HepG2 (cell line): ENCODE results near the gene PRKAG1. TPM values are rescaled to one million over a fixed set of nuclear protein-coding genes. Genes with fewer than 3 reads are reported as not detected.

Source experiments
- ATAC-seq: fragments of 200-7000 bp; cut with Tn5 transposase; 3 replicates; pipeline ENCODE4 v1.9.1; 2020; ENCODE audit warnings: mild to moderate bottlenecking, moderate library complexity
- BruUV-seq: library from RNA; stranded (reverse); fragments of 400-500 nt; replicated peaks from 2 replicates; lab custom pipeline; 2021; lab: Mats Ljungman, UMichigan
- CTCF ChIA-PET: fragments of 300-600 bp; formaldehyde crosslinking; extraction: SDS; loops from one replicate; lab custom pipeline; 2021; ENCODE audit warnings: low total read pairs, inconsistent platforms, low intra/inter-chr PET ratio; lab: Yijun Ruan, JAX
- POLR2A ChIA-PET: fragments of 350-600 bp; sonication (Branson Sonifier 250); formaldehyde crosslinking; loops from one replicate; lab custom pipeline; 2020; ENCODE audit warnings: antibody characterized with exemption, inconsistent platforms; lab: Yijun Ruan, JAX
- DNase-seq: peaks from one replicate; pipeline ENCODE4 v3.0.0-alpha.2; 2015; ENCODE audit warnings: low spot score
- FAIRE-seq: peaks from 3 replicates; lab custom pipeline; 2011; peaks lifted over from hg19 to GRCh38; lab: Jason Lieb, UNC
- H2AFZ ChIP-seq: one replicate; pipeline ENCODE4 v1.6.1; 2011; ENCODE audit warnings: low read length, inconsistent platforms
- H3K27ac ChIP-seq: fragments of 300-600 bp; 3 replicates; pipeline ENCODE4 v1.8.0; 2011; ENCODE audit warnings: mixed run types, mild to moderate bottlenecking, mixed read lengths, low read length, inconsistent platforms; ENCODE audit not compliant: insufficient read depth; ENCODE audit errors: extremely low read length
- H3K27me3 ChIP-seq, 2 experiments: fragments of 200-600 bp in 1 of 2; 2 replicates in 1 of 2; 3 replicates in 1 of 2; pipeline versions ENCODE4 v1.6.0 to v1.8.0; 2011; ENCODE audit warnings: low read length in 2 of 2, mild to moderate bottlenecking in 2 of 2, moderate library complexity in 2 of 2, inconsistent platforms in 1 of 2; ENCODE audit not compliant: insufficient read depth in 2 of 2, control insufficient read depth in 1 of 2
- H3K36me3 ChIP-seq, 2 experiments: fragments of 200-600 bp in 1 of 2; replicated peaks in 1 of 2; 2 replicates in 1 of 2; 3 replicates in 1 of 2; pipeline versions ENCODE4 v1.5.1 to v1.8.0; 2011; ENCODE audit warnings: low read length in 2 of 2, inconsistent platforms in 1 of 2; ENCODE audit not compliant: insufficient read depth in 2 of 2, control insufficient read depth in 1 of 2
- H3K4me1 ChIP-seq: 2 replicates; pipeline ENCODE4 v1.5.1; 2012; ENCODE audit warnings: low read length, inconsistent platforms; ENCODE audit not compliant: insufficient read depth
- H3K4me2 ChIP-seq: 2 replicates; pipeline ENCODE4 v1.6.0; 2011; ENCODE audit warnings: low read depth, low read length, inconsistent platforms
- H3K4me3 ChIP-seq, 3 experiments: fragments of 200-600 bp in 1 of 3; sonication (generic), shearing (Covaris generic) in 1 of 3; replicated peaks in 1 of 3; 2 replicates each; pipeline ENCODE4 v1.5.1; 2011 to 2016; ENCODE audit warnings: low read length in 3 of 3, inconsistent platforms in 2 of 3, low read depth in 2 of 3, mild to moderate bottlenecking in 2 of 3, control low read depth in 1 of 3, mixed read lengths in 1 of 3; ENCODE audit not compliant: insufficient read depth in 1 of 3
- H3K79me2 ChIP-seq: one replicate; pipeline ENCODE4 v1.6.1; 2011; ENCODE audit warnings: low read length, inconsistent platforms; ENCODE audit not compliant: insufficient read depth
- H3K9ac ChIP-seq: 2 replicates; pipeline ENCODE4 v1.6.0; 2011; ENCODE audit warnings: mild to moderate bottlenecking, low read depth, low read length, inconsistent platforms; ENCODE audit not compliant: insufficient read depth
- H3K9me3 ChIP-seq: 2 replicates; pipeline ENCODE4 v1.5.1; 2012; ENCODE audit warnings: mild to moderate bottlenecking, low read length
- H4K20me1 ChIP-seq: 2 replicates; pipeline ENCODE4 v1.6.0; 2011; ENCODE audit warnings: inconsistent platforms, mild to moderate bottlenecking, low read length, moderate library complexity; ENCODE audit not compliant: insufficient read depth
- DDIT3 ChIP-seq: sonication (generic); formaldehyde crosslinking; IDR thresholded peaks from 2 replicates; pipeline ENCODE4 v1.4.0; 2020; ENCODE audit warnings: mild to moderate bottlenecking, missing genetic modification reagents
- FOXP1 ChIP-seq, 2 experiments: fragments of 450-650 bp in 1 of 2; IDR thresholded peaks; 2 replicates each; pipeline ENCODE4 v1.6.1; 2017 to 2018; ENCODE audit warnings: antibody characterized with exemption in 1 of 2
- MAFG ChIP-seq: sonication (generic); formaldehyde crosslinking; IDR thresholded peaks from 2 replicates; pipeline ENCODE4 v1.5.1; 2020; ENCODE audit warnings: mild to moderate bottlenecking, missing genetic modification reagents
- SMARCE1 ChIP-seq: fragments of 450-650 bp; IDR thresholded peaks from 2 replicates; pipeline ENCODE4 v1.6.1; 2017; ENCODE audit warnings: borderline replicate concordance
- SOX6 ChIP-seq, 2 experiments: fragments of 450-650 bp in 1 of 2; sonication (generic) in 1 of 2; formaldehyde crosslinking in 1 of 2; IDR thresholded peaks; 2 replicates each; pipeline versions ENCODE4 v1.4.0 to v1.6.1; 2017 to 2020; ENCODE audit warnings: antibody characterized with exemption in 1 of 2, mild to moderate bottlenecking in 1 of 2, missing genetic modification reagents in 1 of 2
- ZBTB21 ChIP-seq: sonication (generic); formaldehyde crosslinking; IDR thresholded peaks from 2 replicates; pipeline ENCODE4 v1.4.0; 2020; ENCODE audit warnings: missing genetic modification reagents
- ZFP91 ChIP-seq: sonication (generic); formaldehyde crosslinking; IDR thresholded peaks from 2 replicates; pipeline ENCODE4 v1.9.0; 2022; ENCODE audit warnings: missing genetic modification reagents, mild to moderate bottlenecking, borderline replicate concordance
- ZNF362 ChIP-seq: sonication (generic); formaldehyde crosslinking; IDR thresholded peaks from 2 replicates; pipeline ENCODE4 v1.4.0; 2020; ENCODE audit warnings: missing genetic modification reagents, mild to moderate bottlenecking, borderline replicate concordance
- WGBS: methylation state at CpG from one replicate; pipeline ENCODE4 v1.1.6; 2017; ENCODE audit warnings: low lambda C conversion rate; 5-methylcytosine and 5-hydroxymethylcytosine counted together
- in situ Hi-C: cut with HindIII; loops from 2 replicates; pipeline ENCODE4 v1.10.0; 2017; ENCODE audit warnings: low pct_unique_long_range_greater_than_20kb; ENCODE audit not compliant: extremely low pct_ligation_motif_present
- intact Hi-C: fragments of 100-400 bp; cut with micrococcal nuclease; formaldehyde crosslinking; loops from one replicate; pipeline ENCODE4 v1.10.0; 2022; ENCODE audit not compliant: unreplicated experiment
- polyA plus RNA-seq, 8 experiments: library from polyadenylated mRNA; depleted of rRNA in 3 of 8; stranded (reverse) in 7 of 8; unstranded in 1 of 8; fragments of >200 nt; fragmentation: Illumina TruSeq in 4 of 8; extraction: Trizol in 4 of 8; gene quantifications; 2 replicates each; pipeline versions ENCODE4 v1.2.1 to v1.2.3, GENCODE V29; 2011 to 2016; ENCODE audit warnings: low read depth in 4 of 8, missing spikeins in 1 of 8, mixed read lengths in 1 of 8; ENCODE audit not compliant: insufficient read depth in 1 of 8
- total RNA-seq, 5 experiments: library from RNA; depleted of rRNA; stranded (reverse); fragments of >200 nt; fragmentation: Illumina TruSeq; extraction: Trizol; gene quantifications; 2 replicates each; pipeline ENCODE4 v1.2.3, GENCODE V29; 2016; ENCODE audit warnings: low read depth in 1 of 5

The PRKAG1 gene
- total and polyA plus RNA-seq, 2 of the 13 experiments (the other 11 are each of a cell fraction or from before 2014, with no cell fraction given), result 26.1 to 32.8 TPM

GRCh38 chr12:49008943-49009342 is 9.6 kb downstream of the PRKAG1 start:
- Histone ChIP-seq H3K4me3 (no peak overlapping the region), H2AFZ (no peak overlapping the region), H3K79me2 (peaks cover 3% of the 10 kb centered on the region), H4K20me1 (no peaks in the 10 kb centered on the region), H3K27ac (no peak overlapping the region), H3K9me3 (no peaks in the 10 kb centered on the region), H3K36me3 (peaks cover 0 to 22% of the 10 kb centered on the region in 2 experiments; a peak in 4 of 5 replicates), H3K9ac (no peak overlapping the region), H3K4me1 (peaks cover 21% of the 10 kb centered on the region), H3K27me3 (no peaks in the 10 kb centered on the region), H3K4me2 (0 out of 2 replicates have a peak overlapping the region, but pooled peaks have one; percentile 1)
- BruUV-seq, result no TSS peak
- in situ Hi-C loops, result no loop called here
- WGBS, result 19% methylated on average over 1 of the region's 1 CpG
- ATAC-seq (no peak), FAIRE-seq (no peak), DNase-seq (no peak)
- intact Hi-C loops, result no loop called here
- POLR2A ChIA-PET, result interaction anchor here (0.8 to 2.6 kb wide), 2 partner anchors 10 to 50 kb away, joined by 3 to 13 read pairs; partner anchors contain the start of gene DDN
- peak; percentile 89 for TF ChIP-seq ZFP91 (CRISPR knock-in tag)
- no peak for TF ChIP-seq MAFG
- TF ChIP-seq ZNF362, result peak; percentile 79; the same call in 1 of the 2 replicates
- TF ChIP-seq DDIT3 (CRISPR knock-in tag), result no peak
- TF ChIP-seq SOX6 (IDR thresholded peaks at IDR 0.05), result no peak
- TF ChIP-seq SOX6 (CRISPR knock-in tag; IDR thresholded peaks at IDR 0.05), result 0 out of 2 replicates have a peak, but pooled peaks have one; percentile 11
- TF ChIP-seq FOXP1 (IDR thresholded peaks at IDR 0.05), result no peak
- TF ChIP-seq FOXP1 (CRISPR knock-in tag; IDR thresholded peaks at IDR 0.05), result peak; percentile 30; the same call in 1 of the 2 replicates
- no peak for TF ChIP-seq ZBTB21 (CRISPR knock-in tag)
- TF ChIP-seq SMARCE1, result no peak
- CTCF ChIA-PET, result interaction anchor here (0.6 to 1.3 kb wide), 2 partner anchors 11 to 20 kb away, joined by 3 read pairs; no protein-coding TSS in a partner anchor
